ENCODE measurements around the gene XBP1.

- TF ChIP-seq NBN (IDR thresholded peaks at IDR 0.05) (no peak), CTCF (IDR thresholded peaks at IDR 0.05 in 2 of 3, conservative IDR thresholded peaks at IDR 0.05 in 1 of 3; ENCODE audit: control insufficient read depth in 2 of 3, extremely low read depth in 1 of 3, insufficient read depth in 1 of 3, low read depth in 3 of 3, low read length in 3 of 3) (no peak), ZZZ3 (IDR thresholded peaks at IDR 0.05; ENCODE audit: control insufficient read depth, insufficient read length, low read depth) (no peak), TAF1 (IDR thresholded peaks at IDR 0.05; ENCODE audit: borderline replicate concordance, low read depth, low read length) (no peak), EP300 (IDR thresholded peaks at IDR 0.05; ENCODE audit: borderline replicate concordance in 1 of 2, control insufficient read depth in 1 of 2, low read depth in 2 of 2, low read length in 2 of 2) (no peak), BCL3 (IDR thresholded peaks at IDR 0.05; ENCODE audit: borderline replicate concordance, insufficient read depth, low read depth, low read length, poor library complexity, severe bottlenecking) (no peak), HDAC2 (IDR thresholded peaks at IDR 0.05) (no peak), CREM (IDR thresholded peaks at IDR 0.05; ENCODE audit: low read depth) (no peak)
- TF ChIP-seq, protein P1, sequence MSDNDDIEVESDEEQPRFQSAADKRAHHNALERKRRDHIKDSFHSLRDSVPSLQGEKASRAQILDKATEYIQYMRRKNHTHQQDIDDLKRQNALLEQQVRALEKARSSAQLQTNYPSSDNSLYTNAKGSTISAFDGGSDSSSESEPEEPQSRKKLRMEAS (IDR thresholded peaks at IDR 0.05; ENCODE audit: low read depth, low read length): no peak
- TF ChIP-seq, protein P2, sequence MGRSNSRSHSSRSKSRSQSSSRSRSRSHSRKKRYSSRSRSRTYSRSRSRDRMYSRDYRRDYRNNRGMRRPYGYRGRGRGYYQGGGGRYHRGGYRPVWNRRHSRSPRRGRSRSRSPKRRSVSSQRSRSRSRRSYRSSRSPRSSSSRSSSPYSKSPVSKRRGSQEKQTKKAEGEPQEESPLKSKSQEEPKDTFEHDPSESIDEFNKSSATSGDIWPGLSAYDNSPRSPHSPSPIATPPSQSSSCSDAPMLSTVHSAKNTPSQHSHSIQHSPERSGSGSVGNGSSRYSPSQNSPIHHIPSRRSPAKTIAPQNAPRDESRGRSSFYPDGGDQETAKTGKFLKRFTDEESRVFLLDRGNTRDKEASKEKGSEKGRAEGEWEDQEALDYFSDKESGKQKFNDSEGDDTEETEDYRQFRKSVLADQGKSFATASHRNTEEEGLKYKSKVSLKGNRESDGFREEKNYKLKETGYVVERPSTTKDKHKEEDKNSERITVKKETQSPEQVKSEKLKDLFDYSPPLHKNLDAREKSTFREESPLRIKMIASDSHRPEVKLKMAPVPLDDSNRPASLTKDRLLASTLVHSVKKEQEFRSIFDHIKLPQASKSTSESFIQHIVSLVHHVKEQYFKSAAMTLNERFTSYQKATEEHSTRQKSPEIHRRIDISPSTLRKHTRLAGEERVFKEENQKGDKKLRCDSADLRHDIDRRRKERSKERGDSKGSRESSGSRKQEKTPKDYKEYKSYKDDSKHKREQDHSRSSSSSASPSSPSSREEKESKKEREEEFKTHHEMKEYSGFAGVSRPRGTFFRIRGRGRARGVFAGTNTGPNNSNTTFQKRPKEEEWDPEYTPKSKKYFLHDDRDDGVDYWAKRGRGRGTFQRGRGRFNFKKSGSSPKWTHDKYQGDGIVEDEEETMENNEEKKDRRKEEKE (IDR thresholded peaks at IDR 0.05): no peak
- TF ChIP-seq, protein P3, sequence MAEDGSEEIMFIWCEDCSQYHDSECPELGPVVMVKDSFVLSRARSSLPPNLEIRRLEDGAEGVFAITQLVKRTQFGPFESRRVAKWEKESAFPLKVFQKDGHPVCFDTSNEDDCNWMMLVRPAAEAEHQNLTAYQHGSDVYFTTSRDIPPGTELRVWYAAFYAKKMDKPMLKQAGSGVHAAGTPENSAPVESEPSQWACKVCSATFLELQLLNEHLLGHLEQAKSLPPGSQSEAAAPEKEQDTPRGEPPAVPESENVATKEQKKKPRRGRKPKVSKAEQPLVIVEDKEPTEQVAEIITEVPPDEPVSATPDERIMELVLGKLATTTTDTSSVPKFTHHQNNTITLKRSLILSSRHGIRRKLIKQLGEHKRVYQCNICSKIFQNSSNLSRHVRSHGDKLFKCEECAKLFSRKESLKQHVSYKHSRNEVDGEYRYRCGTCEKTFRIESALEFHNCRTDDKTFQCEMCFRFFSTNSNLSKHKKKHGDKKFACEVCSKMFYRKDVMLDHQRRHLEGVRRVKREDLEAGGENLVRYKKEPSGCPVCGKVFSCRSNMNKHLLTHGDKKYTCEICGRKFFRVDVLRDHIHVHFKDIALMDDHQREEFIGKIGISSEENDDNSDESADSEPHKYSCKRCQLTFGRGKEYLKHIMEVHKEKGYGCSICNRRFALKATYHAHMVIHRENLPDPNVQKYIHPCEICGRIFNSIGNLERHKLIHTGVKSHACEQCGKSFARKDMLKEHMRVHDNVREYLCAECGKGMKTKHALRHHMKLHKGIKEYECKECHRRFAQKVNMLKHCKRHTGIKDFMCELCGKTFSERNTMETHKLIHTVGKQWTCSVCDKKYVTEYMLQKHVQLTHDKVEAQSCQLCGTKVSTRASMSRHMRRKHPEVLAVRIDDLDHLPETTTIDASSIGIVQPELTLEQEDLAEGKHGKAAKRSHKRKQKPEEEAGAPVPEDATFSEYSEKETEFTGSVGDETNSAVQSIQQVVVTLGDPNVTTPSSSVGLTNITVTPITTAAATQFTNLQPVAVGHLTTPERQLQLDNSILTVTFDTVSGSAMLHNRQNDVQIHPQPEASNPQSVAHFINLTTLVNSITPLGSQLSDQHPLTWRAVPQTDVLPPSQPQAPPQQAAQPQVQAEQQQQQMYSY (CRISPR knock-in tag; IDR thresholded peaks at IDR 0.05): no peak
Measured at GRCh38 chr22:28798810-28799605, 1.4 kb downstream of the XBP1 start.

Data from GM12878 (cell line).